ENCODE measurements around the gene COL1A2. TPM values are rescaled to one million over a fixed set of nuclear protein-coding genes. Genes with fewer than 3 reads are reported as not detected.
A peak's percentile ranks its signal among the peaks of the same experiment; 100 is the strongest.

Gene COL1A2
- total RNA-seq, 1 experiment from 2014 or later, result 596 TPM

DNA sequence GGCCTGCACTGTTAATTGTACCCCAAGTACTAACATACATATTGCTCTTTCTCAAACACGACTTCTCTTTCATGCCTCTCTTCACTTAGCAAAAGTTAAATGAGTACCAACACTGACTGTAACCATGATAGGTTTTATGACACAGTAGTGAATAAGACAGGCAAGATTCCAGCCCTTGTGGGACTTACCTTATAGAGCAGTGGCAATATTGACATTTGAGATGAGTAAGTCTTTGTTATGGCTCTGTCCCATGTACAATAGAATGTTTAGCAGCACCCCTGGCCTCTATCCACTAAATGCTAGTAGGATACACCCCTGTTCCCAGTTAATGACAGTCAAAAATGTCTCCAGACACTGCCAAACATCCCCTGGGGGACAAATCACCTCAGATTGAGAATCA is 11.9 kb upstream of the COL1A2 start:
- DNase-seq (ENCODE audit: low read depth), result peak; percentile 63

DNA sequence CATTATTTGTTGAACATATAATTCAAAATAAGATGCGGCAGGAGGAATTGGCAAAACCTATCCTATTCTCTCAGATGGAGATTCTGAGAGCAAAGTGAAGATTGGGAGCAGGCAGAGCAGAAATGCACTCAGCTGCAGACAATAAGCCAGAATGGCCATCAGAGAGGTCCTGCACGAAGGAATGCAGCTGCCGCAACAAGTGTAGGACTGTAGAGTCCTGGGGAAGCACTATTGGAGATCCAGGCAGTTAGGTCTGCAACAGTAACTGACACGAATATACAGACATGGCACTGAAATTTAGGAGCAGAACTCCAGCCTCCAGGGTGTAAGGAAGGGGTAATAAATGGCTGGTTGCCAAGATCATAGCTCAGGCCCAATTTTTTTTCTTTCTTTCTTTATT is 10.4 kb upstream of the COL1A2 start:
- DNase-seq (ENCODE audit: low read depth), result no peak

DNA sequence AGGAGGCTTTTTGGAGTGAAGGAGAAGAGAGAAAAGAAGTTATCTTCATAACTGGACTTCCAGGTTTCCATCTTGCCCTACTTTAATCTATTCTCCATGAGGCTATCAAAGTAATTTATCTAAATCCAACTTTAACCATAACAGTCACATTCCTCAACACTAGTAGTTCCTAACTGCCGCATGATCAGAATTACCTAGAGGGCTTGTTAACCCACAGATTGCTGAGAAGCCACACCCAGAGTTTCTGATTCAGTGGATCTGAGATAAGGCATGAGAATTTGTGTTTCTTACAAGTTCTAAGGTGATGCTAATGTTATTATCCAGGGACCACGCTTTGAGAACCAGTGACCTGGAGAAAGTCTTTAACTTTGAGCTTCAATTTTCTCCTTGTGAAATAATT is 8.3 kb upstream of the COL1A2 start:
- no peak for DNase-seq (ENCODE audit: low read depth)

DNA sequence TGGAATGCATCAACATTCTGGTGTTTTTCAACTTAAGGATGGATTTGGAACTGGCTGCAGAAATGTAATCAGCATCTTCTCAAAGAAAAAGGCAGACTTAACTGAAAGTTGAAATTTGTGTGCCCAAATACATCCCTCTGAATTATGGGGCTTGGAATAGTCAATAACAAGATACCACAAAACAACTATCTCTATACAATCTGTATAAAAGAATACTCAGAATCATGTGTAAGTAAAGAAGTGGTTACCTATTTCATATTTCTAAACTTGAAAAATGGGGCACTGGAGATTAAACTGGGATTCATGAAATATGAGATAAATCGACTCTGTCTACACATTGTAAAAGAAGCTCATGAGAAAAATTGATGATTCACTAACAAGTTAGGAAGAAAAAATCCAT is 6.2 kb upstream of the COL1A2 start:
- DNase-seq (ENCODE audit: low read depth), result no peak

DNA sequence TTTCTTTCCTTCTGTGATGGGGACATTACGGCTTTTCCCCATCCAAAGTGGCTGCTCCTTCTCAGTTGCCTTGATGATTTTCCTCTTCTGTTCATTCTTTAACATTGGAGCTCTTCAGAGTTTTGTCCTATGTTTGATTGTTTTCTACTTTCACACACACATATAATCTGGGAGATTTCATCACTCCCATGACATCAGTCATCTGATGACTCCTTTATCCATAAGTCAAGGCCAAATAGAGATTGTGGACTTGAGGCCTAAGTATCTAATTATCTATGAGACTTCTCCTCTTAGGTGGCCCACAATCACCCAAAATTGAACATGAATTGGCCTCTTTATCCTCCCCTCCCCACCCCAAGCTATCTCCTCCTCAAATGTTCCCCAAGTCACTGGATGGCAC is 5.3 kb upstream of the COL1A2 start:
- no peak for DNase-seq (ENCODE audit: low read depth)

- peak; percentile 65 for DNase-seq (ENCODE audit: low read depth)
These were observed 2.8 kb upstream of the COL1A2 start for GRCh38 chr7:94391726-94392392.

DNA sequence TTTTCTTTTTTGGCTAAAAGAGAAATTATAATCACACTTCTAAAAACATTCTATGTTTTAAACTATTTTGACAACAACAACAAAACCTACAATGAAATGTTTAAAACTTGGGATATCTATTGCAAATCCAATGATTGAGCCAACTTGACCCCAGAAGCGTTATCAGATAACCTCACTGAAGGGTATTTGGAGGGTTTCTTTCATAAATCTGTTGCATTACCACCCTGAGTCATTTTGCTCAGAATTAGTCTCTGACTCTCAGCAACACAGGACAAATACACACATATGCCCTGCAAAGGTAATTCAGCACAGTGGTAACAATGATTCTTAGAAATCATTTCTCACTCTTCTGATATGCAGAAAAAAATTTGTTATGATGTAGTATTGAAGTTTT is 2.3 kb upstream of the COL1A2 start:
- no peak for DNase-seq (ENCODE audit: low read depth)

DNA sequence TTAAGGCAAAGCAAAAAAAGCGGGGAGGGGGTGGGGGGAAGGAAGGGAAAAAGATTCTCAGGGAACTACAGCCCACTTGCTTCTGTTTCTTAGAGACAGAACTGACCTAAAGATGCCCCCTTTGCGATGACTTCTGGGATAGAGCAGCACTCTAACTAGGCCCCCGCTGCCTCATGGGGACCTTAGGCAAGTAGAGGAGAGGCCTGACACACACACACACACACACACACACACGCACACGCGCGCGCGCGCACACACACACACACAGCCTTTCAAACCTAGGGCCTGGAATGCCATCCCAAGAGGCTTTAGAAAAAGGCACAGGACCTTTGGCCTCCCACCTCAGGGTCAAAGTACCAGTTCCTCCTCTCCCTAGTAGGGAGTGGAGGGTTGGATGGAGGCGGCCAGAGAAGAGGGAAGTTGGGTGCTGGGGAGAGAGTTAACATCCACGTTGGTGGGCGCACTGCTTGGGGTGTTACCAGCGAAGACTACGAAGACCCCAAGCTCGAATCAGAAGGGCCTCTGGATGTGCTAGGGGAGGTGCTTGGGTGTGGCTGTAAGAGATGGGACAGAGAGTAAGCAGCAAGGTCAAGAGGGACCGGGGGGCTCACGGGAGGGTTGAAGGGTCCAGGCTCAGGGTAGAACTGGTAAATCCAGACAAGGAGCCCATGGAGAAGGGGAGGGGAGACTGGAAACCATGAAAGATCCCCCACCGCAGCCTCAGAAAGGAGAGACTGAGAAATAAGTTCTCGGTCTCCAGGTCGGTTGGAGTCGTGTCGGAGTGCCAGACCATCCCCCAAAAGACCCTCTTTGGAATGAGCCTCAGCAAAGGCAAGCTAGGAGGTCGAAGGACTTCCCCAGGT is 1.2 kb upstream of the COL1A2 start:
- no peak for DNase-seq (ENCODE audit: low read depth)

DNA sequence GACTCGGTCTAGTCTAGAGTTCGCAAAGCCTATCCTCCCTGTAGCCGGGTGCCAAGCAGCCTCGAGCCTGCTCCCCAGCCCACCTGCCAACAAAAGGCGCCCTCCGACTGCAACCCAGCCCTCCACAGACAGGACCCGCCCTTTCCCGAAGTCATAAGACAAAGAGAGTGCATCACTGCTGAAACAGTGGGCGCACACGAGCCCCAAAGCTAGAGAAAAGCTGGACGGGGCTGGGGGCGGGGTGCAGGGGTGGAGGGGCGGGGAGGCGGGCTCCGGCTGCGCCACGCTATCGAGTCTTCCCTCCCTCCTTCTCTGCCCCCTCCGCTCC is 622 bp upstream of the COL1A2 start:
- DNase-seq (ENCODE audit: low read depth), result no peak

DNA sequence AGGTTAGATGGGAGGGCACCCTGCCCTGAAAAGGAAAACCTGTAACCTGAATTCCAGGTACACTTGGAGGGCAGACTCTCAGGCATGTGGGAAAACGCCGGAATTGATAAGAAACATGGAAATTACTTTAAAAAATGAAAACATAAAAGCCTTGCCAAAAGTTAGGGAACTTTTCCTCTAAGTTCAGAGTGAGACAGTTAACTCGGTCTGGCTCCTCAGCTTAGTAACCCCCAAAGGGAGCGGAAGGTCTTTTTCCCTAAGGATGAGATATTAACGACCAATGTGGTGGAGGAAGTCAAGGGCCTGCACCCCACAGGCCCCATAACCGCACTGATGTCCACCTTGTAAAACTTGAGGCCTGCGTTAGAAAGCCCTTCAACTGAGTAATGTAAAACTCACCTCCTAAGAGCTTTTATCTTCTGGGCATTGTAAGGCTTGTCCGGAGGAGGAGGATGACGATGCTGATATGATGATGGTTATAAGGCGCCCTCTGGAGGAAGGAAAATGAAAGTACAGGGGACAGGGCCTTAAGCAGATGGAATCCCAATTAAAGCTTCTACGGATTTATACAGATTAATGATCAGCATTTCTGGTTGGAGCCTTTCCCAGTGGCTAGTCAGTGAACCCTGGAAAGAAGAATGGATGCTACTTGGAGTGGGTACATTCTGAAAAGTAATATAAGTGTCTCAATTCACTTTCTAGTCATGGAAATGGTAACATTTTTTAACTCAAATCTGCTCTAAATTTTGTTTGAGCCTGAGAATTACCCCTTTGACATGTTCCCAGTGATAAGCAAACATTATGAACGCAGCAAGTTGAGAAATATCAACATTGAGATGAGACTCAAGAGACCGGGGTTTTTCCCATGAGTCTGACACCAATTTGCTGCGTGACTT is 694 bp downstream of the COL1A2 start:
- DNase-seq (ENCODE audit: low read depth), result peak; percentile 83

DNA sequence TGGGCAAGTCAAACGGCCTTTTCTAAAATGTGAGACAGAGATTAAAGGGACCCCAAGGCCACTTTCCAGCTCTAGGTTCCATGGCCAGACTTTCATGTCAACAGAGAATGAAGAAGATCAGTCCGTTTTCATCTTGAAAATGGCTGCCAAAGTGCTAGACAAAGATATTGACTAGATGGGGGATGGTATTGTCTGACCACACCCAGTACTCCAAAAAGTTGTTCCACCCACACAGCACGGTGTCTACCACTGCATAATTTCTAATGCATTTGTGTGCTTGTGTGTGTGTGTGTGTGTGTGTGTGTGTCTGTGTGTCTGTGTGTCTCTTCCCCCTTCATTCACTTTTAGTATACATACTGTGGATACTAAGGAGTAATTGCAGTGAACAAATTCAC is 1.3 kb downstream of the COL1A2 start:
- peak; percentile 63 for DNase-seq (ENCODE audit: low read depth)

DNA sequence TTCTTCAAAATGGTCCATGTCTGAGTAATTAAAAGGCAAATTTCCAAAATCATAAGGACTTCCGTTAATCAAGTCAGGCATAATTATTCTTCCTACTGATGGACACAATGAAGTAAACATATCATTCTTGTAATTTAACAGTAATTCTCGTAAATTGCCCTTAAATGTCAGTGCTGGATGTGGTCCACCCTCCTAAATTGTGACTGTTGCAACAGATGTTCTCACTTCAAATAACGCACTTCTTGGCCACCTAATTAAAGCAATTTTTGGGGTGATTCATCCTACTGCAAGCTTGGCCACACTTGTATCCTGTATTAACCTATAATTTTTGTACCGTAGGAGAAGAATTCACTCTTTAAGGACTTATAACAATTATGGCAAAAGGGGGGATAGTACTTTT is 1.9 kb downstream of the COL1A2 start:
- DNase-seq (ENCODE audit: low read depth), result peak; percentile 23

GRCh38 chr7:94397722-94398121 is 3.0 kb downstream of the COL1A2 start:
- no peak for DNase-seq (ENCODE audit: low read depth)

- no peak for DNase-seq (ENCODE audit: low read depth)
These were observed 4.1 kb downstream of the COL1A2 start for GRCh38 chr7:94398841-94399240.

DNA sequence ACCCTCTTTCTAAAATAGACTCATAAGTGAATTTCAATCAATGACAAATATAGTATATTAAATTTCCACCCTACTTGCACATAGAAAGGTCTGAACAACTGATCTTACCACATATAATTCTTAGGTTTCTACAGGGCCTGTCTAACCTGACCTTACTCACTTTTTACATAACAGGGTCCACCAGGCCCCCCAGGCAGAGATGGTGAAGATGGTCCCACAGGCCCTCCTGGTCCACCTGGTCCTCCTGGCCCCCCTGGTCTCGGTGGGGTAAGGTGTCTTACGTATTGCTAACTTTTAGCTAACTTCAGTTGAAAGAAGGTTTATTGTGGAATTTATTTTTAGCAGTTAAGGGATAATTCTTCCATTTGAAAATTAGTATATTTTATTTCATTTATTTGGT is 5.3 kb downstream of the COL1A2 start:
- DNase-seq (ENCODE audit: low read depth), result no peak

DNA sequence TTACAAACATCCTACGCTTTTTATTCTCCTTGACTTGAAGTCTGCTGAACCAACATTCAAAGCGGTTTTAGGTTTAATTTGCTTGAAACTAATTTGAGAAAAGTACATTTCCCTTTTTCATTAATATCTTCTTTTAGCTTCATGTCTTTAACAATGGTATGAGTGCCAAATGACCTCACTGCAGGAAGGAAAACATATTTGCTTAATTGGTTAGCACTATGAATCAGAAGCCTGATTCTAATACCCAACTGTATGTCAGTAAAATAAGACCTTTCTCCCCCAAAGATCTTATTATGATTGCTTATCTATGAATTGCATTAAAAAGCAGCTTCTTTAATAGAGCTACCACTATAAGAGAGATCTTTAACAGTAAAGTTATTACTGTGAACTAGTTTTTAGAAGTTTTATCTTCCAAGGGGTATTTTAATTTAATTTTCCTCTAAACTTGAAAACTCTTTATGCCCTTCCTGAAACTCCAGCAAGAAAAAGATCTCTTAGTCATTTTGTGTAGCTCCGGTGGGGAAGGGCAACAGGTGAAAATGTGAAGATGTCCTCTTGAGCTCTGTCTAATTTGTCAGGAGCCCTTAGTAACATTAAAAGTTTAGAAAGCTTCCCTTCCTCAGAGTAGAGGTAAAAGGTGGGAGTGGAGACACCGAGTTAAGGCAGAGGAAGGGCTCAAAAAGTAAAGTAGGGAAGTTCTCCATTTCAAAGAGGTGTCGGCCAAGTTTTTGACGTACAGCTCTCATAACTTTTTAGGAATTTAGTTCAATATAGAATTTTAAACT is 6.1 kb downstream of the COL1A2 start:
- no peak for DNase-seq (ENCODE audit: low read depth)

DNA sequence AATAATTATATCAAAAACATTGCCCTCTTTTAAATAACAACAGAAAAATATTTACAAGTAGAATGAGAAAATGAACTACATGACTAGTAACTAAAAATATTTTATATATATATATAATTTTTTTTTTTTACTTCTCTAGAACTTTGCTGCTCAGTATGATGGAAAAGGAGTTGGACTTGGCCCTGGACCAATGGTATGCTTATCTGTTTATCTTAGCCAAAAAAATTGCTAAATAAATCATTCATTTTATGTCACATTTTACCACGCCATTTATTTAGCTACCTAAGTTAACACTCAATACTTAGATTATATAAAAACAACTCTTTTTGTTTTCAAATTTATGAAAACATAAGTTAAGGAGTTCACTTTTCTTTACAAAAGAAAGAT is 6.7 kb downstream of the COL1A2 start:
- DNase-seq (ENCODE audit: low read depth), result no peak

GRCh38 chr7:94403546-94403945 is 8.9 kb downstream of the COL1A2 start:
- DNase-seq (ENCODE audit: low read depth), result no peak

DNA sequence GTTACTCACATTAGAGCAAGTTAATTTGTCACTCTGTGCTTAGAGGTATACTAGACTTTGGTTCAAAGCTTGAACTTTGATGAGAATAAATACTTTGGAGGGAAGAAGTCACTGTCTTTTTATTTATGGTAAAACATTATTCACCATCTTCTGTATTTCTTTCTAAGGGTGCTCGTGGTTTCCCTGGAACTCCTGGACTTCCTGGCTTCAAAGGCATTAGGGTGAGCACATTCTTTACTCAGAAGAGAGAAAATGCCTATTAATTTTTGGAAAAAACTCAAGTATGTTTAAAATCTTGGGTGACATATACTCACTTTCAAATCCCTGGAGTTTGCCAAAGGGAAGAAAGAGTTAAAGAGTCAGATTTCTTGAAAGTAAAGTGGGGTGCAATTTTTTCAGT is 10.8 kb downstream of the COL1A2 start:
- DNase-seq (ENCODE audit: low read depth), result no peak

DNA sequence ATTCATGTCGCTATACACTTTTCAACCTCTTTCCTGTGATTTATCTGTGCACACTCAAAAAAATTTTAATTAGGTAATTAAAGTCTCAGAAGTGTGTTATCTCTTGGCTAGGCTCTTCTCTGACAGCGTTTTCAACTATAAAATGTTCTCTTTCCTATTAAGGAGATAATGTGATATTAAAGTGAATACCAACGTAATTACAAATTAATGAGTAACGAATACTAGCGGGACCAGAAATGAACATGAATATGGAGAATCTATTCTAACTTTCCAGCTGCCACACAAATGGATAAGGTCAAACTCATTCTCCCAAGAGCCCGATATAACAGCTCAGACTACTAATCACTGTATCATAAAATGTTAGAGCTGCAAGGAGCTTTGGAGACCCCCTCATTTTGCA is 12.0 kb downstream of the COL1A2 start:
- no peak for DNase-seq (ENCODE audit: low read depth)

DNA sequence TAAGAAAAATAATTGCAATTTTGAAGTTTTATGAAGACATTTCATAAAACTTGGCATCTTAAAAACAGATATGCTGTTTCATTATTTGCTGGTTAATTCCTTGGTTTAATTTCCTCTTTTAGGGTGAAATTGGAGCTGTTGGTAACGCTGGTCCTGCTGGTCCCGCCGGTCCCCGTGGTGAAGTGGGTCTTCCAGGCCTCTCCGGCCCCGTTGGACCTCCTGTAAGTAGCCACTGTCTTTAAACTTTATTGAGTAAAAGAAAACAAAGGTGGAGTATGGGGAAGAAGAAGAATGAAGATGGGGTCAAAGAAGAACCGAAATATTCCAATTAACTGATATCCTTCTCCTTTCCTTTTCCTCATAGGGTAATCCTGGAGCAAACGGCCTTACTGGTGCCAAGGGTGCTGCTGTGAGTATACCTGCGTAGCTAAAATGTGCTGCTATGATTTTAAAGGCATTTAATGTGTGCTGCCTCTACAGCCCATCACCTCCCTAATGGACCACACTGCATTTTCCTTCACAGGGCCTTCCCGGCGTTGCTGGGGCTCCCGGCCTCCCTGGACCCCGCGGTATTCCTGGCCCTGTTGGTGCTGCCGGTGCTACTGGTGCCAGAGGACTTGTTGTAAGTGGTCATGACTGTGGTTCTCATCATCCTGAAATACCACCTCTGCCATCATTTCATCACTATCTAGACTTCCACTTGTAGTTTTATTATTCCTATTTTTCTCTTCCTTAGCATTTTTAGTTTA is 14.7 kb downstream of the COL1A2 start:
- no peak for DNase-seq (ENCODE audit: low read depth)
